Cerebellar nuclear complex (tissue), 1 donor: ENCODE results near the gene NIPBL.
"Not testable (repeated sequence)": the region's sequence is repeated elsewhere in the genome, so short reads cannot be mapped to it uniquely, and the experiment has no call there.

Experiments used
- DNase-seq, 2 experiments: peaks; one replicate each; lab custom pipeline; 2025; lab: John Stamatoyannopoulos, UW

The NIPBL gene

GRCh38 chr5:36948650-36949049, 72.1 kb downstream of the NIPBL start:
- DNase-seq: no peak

- no peak for DNase-seq
Measured at GRCh38 chr5:36949593-36949992, 73.0 kb downstream of the NIPBL start.

- DNase-seq: no peak
Measured at GRCh38 chr5:36950586-36951457, 74.3 kb downstream of the NIPBL start.

- no peak for DNase-seq
Measured at GRCh38 chr5:36953043-36953442, 76.5 kb downstream of the NIPBL start.

GRCh38 chr5:36957953-36958537, 81.5 kb downstream of the NIPBL start:
- no peak for DNase-seq

GRCh38 chr5:36958612-36959011, 82.0 kb downstream of the NIPBL start:
- DNase-seq: no peak

GRCh38 chr5:36965179-36965578, 88.6 kb downstream of the NIPBL start:
- DNase-seq: no peak

- no peak for DNase-seq
Measured at GRCh38 chr5:36969700-36970395, 93.3 kb downstream of the NIPBL start.

GRCh38 chr5:36978196-36978595, 101.6 kb downstream of the NIPBL start:
- no peak for DNase-seq

GRCh38 chr5:36982146-36982545, 105.6 kb downstream of the NIPBL start:
- DNase-seq: no peak

- no peak for DNase-seq
Measured at GRCh38 chr5:36985387-36985786, 108.8 kb downstream of the NIPBL start.

- DNase-seq: no peak
Measured at GRCh38 chr5:36988396-36988795, 111.8 kb downstream of the NIPBL start.

- no peak for DNase-seq
Measured at GRCh38 chr5:36998578-36998977, 122.0 kb downstream of the NIPBL start.

GRCh38 chr5:37002176-37002751, 125.7 kb downstream of the NIPBL start:
- DNase-seq: no peak

- no peak for DNase-seq
Measured at GRCh38 chr5:37005252-37005651, 128.7 kb downstream of the NIPBL start.

- no peak for DNase-seq
Measured at GRCh38 chr5:37005946-37006540, 129.5 kb downstream of the NIPBL start.

- not testable (repeated sequence) for DNase-seq
Measured at GRCh38 chr5:37013181-37013580, 136.6 kb downstream of the NIPBL start.

GRCh38 chr5:37014321-37014720, 137.8 kb downstream of the NIPBL start:
- no peak for DNase-seq

- DNase-seq: no peak
Measured at GRCh38 chr5:37015795-37016666, 139.5 kb downstream of the NIPBL start.

GRCh38 chr5:37028910-37029309, 152.3 kb downstream of the NIPBL start:
- DNase-seq: no peak

GRCh38 chr5:37029436-37029835, 152.9 kb downstream of the NIPBL start:
- DNase-seq: no peak
